Lung (tissue), 12 donors: Measurements from ENCODE around the gene GRID1. TPM values are rescaled to one million over a fixed set of nuclear protein-coding genes. Genes with fewer than 3 reads are reported as not detected.

ENCODE experiments used
- ATAC-seq: fragments of 200-7000 bp; cut with Tn5 transposase; one replicate; pipeline ENCODE4 v1.9.1; 2020; ENCODE audit warnings: moderate number of reproducible peaks; ENCODE audit not compliant: insufficient read depth, low FRiP score
- DNase-seq, 3 donors: peaks; one replicate each; pipeline ENCODE4 v3.0.0-alpha.2; 2013 to 2017
- H3K27ac ChIP-seq, 2 donors: one replicate each; pipeline ENCODE4 v1.5.1; 2013; ENCODE audit warnings: mild to moderate bottlenecking in 2 of 2, moderate library complexity in 2 of 2, control low read depth in 1 of 2, inconsistent platforms in 1 of 2, low read depth in 1 of 2, low read length in 1 of 2
- H3K27me3 ChIP-seq, 3 donors: one replicate each; pipeline ENCODE4 v1.5.1; 2013; ENCODE audit warnings: low read length in 2 of 3; ENCODE audit not compliant: control insufficient read depth in 3 of 3, insufficient read depth in 3 of 3
- H3K36me3 ChIP-seq, 4 donors: one replicate each; pipeline ENCODE4 v1.5.1; 2013; ENCODE audit warnings: low read length in 4 of 4, mild to moderate bottlenecking in 1 of 4, moderate library complexity in 1 of 4; ENCODE audit not compliant: control insufficient read depth in 4 of 4, insufficient read depth in 4 of 4
- H3K4me1 ChIP-seq, 5 donors: one replicate each; pipeline ENCODE4 v1.5.1; 2013; ENCODE audit warnings: low read length in 5 of 5, mild to moderate bottlenecking in 2 of 5, moderate library complexity in 1 of 5; ENCODE audit not compliant: control insufficient read depth in 5 of 5, insufficient read depth in 5 of 5
- H3K4me3 ChIP-seq: one replicate; pipeline ENCODE4 v1.5.1; 2013; ENCODE audit warnings: mild to moderate bottlenecking, control low read depth, moderate library complexity
- H3K9ac ChIP-seq, 2 donors: one replicate each; pipeline ENCODE4 v1.5.1; 2013; ENCODE audit warnings: low read length in 2 of 2, control low read depth in 1 of 2; ENCODE audit not compliant: insufficient read depth in 1 of 2
- H3K9me3 ChIP-seq, 4 donors: one replicate each; pipeline ENCODE4 v1.5.1; 2013; ENCODE audit warnings: low read length in 3 of 4, mild to moderate bottlenecking in 1 of 4, moderate library complexity in 1 of 4; ENCODE audit not compliant: control insufficient read depth in 4 of 4, insufficient read depth in 3 of 4
- WGBS, 2 donors: extraction: QIAGEN DNeasy Blood & Tissue Kit; methylation state at CpG; one replicate each; pipeline ENCODE4 v1.1.7; 2013; 5-methylcytosine and 5-hydroxymethylcytosine counted together
- polyA plus RNA-seq, 2 donors: library from polyadenylated mRNA; stranded (reverse); fragments of 200-250 nt; gene quantifications; one replicate each; pipeline ENCODE4 v1.2.1, GENCODE V29; 2013
- total RNA-seq, 2 donors: library from RNA; depleted of rRNA in 1 of 2; stranded (reverse); fragments of >200 nt in 1 of 2; gene quantifications; one replicate each; pipeline ENCODE4 v1.2.1, GENCODE V29; 2014 to 2021
- TF ChIP-seq, protein P1 (sequence below): IDR thresholded peaks from 2 replicates; pipeline ENCODE4 v1.5.1; 2012; ENCODE audit warnings: mild to moderate bottlenecking; ENCODE audit errors: control extremely low read depth, extremely low read depth
- donor health status: control.
- donor health status: control.
- donor health status: Bipolar disorder and iron deficiency.
- donor health status: healthy.
- donor health status: DM: yes; HTN: yes; CAD: no.

Gene GRID1
- total and polyA plus RNA-seq, 4 donors, result 1.1 to 3.6 (median 2.2) TPM

DNA sequence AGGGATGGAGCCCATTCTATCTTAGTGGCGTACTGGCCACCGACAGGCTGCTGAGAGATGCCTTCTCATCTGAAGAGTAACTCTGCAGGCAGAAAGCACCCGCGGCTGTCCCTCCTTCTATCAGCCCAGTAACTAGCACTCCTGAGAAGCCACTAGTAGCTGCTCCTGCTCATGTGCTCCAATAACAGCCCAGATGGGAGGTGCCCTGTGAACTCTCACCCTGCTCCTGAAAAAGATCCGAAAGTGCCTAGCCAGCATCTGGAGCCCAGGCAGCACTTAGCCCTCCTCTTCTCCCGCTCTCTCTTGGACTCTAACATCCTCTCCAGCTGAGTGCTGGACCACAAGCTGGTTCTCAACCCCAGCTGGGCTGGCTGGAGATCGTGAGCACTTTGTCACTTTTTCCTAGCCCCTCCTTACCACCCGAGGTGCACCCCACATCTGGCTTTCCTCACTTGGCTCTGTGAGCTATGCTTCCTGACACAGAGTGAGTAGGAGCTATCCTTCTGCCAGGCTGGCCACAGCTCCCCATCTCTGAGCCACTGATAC is 239.2 kb downstream of the GRID1 start:
- H3K27me3 ChIP-seq, result no peaks in the 10 kb centered on the region
- H3K9ac ChIP-seq, result no peak overlapping the region
- no peaks in the 10 kb centered on the region for H3K4me1 ChIP-seq
- no peaks in the 10 kb centered on the region for H3K36me3 ChIP-seq
- 61 to 74% methylated on average over 8 of the region's 8 CpGs for WGBS, 2 donors
- H3K27ac ChIP-seq, result no peak overlapping the region
- TF ChIP-seq, protein P1, sequence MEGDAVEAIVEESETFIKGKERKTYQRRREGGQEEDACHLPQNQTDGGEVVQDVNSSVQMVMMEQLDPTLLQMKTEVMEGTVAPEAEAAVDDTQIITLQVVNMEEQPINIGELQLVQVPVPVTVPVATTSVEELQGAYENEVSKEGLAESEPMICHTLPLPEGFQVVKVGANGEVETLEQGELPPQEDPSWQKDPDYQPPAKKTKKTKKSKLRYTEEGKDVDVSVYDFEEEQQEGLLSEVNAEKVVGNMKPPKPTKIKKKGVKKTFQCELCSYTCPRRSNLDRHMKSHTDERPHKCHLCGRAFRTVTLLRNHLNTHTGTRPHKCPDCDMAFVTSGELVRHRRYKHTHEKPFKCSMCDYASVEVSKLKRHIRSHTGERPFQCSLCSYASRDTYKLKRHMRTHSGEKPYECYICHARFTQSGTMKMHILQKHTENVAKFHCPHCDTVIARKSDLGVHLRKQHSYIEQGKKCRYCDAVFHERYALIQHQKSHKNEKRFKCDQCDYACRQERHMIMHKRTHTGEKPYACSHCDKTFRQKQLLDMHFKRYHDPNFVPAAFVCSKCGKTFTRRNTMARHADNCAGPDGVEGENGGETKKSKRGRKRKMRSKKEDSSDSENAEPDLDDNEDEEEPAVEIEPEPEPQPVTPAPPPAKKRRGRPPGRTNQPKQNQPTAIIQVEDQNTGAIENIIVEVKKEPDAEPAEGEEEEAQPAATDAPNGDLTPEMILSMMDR, result no peak
- ATAC-seq (no peak), DNase-seq (no peak)
- peaks cover 0 to 7% (median 0%) of the 10 kb centered on the region in 4 donors for H3K9me3 ChIP-seq
- H3K4me3 ChIP-seq, result no peak overlapping the region

GRCh38 chr10:86124734-86125133 is 241.9 kb downstream of the GRID1 start:
- Histone ChIP-seq H3K4me3 (no peak overlapping the region), H3K9me3 (peaks cover 0 to 4% (median 1%) of the 10 kb centered on the region in 4 donors), H3K36me3 (no peaks in the 10 kb centered on the region), H3K27me3 (no peaks in the 10 kb centered on the region), H3K4me1 (no peaks in the 10 kb centered on the region), H3K9ac (no peak overlapping the region), H3K27ac (no peak overlapping the region)
- no peak for DNase-seq
- no peak for ATAC-seq
- 84 to 95% methylated on average over 4 of the region's 4 CpGs for WGBS, 2 donors
- TF ChIP-seq, protein P1, result no peak

- WGBS, 2 donors, result 59 to 73% methylated on average over 6 of the region's 6 CpGs
- Histone ChIP-seq H3K27ac (no peak overlapping the region), H3K4me3 (no peak overlapping the region), H3K9me3 (peaks cover 0 to 4% (median 0%) of the 10 kb centered on the region in 4 donors), H3K27me3 (no peaks in the 10 kb centered on the region), H3K36me3 (no peaks in the 10 kb centered on the region), H3K9ac (no peak overlapping the region), H3K4me1 (no peaks in the 10 kb centered on the region)
- TF ChIP-seq, protein P1, result no peak
- no peak for ATAC-seq
- no peak for DNase-seq
Measured at GRCh38 chr10:86123715-86124114, 242.9 kb downstream of the GRID1 start.

- H3K9ac ChIP-seq, result no peak overlapping the region
- DNase-seq, result no peak
- H3K27me3 ChIP-seq, result no peaks in the 10 kb centered on the region
- 84 to 93% methylated on average over 4 of the region's 4 CpGs for WGBS, 2 donors
- no peak overlapping the region for H3K27ac ChIP-seq
- H3K4me1 ChIP-seq, result no peaks in the 10 kb centered on the region
- TF ChIP-seq, protein P1, result no peak
- H3K4me3 ChIP-seq, result no peak overlapping the region
- H3K36me3 ChIP-seq, result no peaks in the 10 kb centered on the region
- ATAC-seq, result no peak
- peaks cover 0 to 4% (median 0%) of the 10 kb centered on the region in 4 donors for H3K9me3 ChIP-seq
Measured at GRCh38 chr10:86123304-86123703, 243.3 kb downstream of the GRID1 start.
